NCI-H146 (cell line): Measurements from ENCODE around the gene NSUN6.

Experiments
- DNase-seq: peaks from one replicate; lab custom pipeline; 2025; lab: John Stamatoyannopoulos, UW

Gene NSUN6

DNA sequence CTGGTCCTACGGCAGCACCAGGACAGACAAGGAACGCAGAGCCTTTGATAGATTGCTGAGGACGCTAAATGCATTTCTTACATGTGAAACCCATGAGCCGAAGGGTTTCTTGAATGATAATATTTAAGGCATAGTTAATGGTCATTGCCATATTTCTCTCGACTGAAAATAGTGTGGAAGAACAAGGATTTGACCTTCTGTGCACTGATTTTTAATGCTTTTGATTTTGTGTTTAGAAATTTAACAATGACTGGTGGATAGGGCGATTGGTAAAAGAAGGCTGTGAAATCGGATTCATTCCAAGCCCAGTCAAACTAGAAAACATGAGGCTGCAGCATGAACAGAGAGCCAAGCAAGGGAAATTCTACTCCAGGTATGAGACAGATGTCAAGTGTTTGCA lies 150.8 kb downstream of the NSUN6 start:
- DNase-seq: no peak

DNA sequence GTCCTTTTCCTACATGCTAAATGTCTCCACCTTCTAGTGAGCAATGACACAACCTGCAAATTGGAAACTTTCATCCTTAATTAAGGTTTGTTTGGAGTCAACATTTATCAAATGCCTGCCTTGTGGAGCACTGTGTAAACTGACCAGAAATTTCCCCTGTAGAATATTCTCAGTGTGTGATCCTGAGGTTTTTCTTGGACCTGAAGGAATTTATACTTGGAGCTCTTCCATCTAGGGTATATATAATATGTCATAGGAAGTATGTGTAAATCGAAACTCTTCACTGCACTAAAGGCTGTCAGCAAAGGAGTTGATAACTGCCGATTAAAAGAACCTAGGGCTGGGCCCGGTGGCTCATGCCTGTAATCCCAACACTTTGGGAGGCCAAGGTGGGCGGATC lies 152.4 kb downstream of the NSUN6 start:
- no peak for DNase-seq

DNA sequence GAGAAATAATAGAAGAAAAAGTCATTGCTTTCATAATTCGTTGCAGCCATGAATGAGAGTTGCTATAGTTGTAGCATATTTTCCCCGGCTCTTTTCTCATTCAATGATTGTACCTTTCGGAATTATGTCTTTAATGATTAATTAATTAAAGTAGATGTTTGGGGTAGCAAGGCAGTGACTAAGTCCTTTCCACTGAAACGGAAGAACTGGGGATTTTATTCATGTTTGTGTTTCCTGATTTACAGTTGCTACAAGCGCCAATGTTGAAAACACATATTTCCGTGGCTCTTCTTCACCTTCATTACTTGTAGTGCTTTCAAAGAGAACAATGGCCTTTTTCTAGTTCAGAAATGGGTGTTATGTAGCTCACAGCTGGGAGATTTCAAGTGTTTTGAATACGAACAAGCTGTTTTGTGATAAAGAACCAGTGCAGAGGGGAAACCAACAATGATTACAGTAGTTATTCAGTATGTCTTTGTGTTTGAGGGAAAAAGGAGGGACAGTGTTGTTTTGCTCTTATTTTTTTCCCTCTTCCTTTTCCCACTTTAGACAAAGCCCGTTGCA lies 153.5 kb downstream of the NSUN6 start:
- DNase-seq: no peak
